Heart left ventricle (tissue), 16 donors: ENCODE results near the gene PHB1. TPM values are rescaled to one million over a fixed set of nuclear protein-coding genes. Genes with fewer than 3 reads are reported as not detected.
A peak's percentile ranks its signal among the peaks of the same experiment; 100 is the strongest.

Experiments
- ATAC-seq, 4 donors: fragments of 200-7000 bp; cut with Tn5 transposase; one replicate each; pipeline ENCODE4 v1.9.1; 2020 to 2022; ENCODE audit warnings: moderate library complexity in 4 of 4, mild to moderate bottlenecking in 3 of 4, moderate number of reproducible peaks in 1 of 4
- DNase-seq, 5 donors: peaks; one replicate each; pipeline ENCODE4 v3.0.0-alpha.2; 2020
- H3K27ac ChIP-seq, 12 donors: fragments of 200-600 bp; sonication (generic) in 4 of 12; one replicate each; pipeline versions ENCODE4 v1.5.0 to v1.8.0; 2016 to 2022; ENCODE audit warnings: mild to moderate bottlenecking in 2 of 12
- H3K27me3 ChIP-seq, 9 donors: fragments of 200-600 bp; sonication (generic) in 2 of 9; one replicate each; pipeline versions ENCODE4 v1.5.1 to v1.8.0; 2016 to 2022; ENCODE audit warnings: mild to moderate bottlenecking in 3 of 9
- H3K36me3 ChIP-seq, 9 donors: fragments of 200-600 bp; sonication (generic) in 2 of 9; one replicate each; pipeline versions ENCODE4 v1.5.0 to v1.8.0; 2018 to 2022; ENCODE audit warnings: mild to moderate bottlenecking in 2 of 9
- H3K4me1 ChIP-seq, 12 donors: fragments of 200-600 bp; sonication (generic) in 4 of 12; one replicate each; pipeline versions ENCODE4 v1.5.0 to v1.8.0; 2016 to 2022; ENCODE audit warnings: mild to moderate bottlenecking in 3 of 12
- H3K4me3 ChIP-seq, 12 donors: fragments of 200-600 bp; sonication (generic) in 4 of 12; one replicate each; pipeline versions ENCODE4 v1.5.0 to v1.8.0; 2017 to 2022; ENCODE audit warnings: mild to moderate bottlenecking in 9 of 12, moderate library complexity in 4 of 12
- H3K9me3 ChIP-seq, 12 donors: fragments of 200-600 bp; sonication (generic) in 4 of 12; one replicate each; pipeline versions ENCODE4 v1.5.0 to v1.8.0; 2016 to 2022; ENCODE audit warnings: mild to moderate bottlenecking in 1 of 12
- CTCF ChIP-seq, 12 donors: fragments of 200-600 bp; sonication (generic) in 4 of 12; IDR thresholded peaks; one replicate each; pipeline versions ENCODE4 v1.5.0 to v1.8.0; 2018 to 2022; ENCODE audit warnings: antibody characterized with exemption in 12 of 12, mild to moderate bottlenecking in 5 of 12
- POLR2A ChIP-seq, 2 donors: fragments of 450-650 bp; IDR thresholded peaks; one replicate each; pipeline ENCODE4 v1.6.1; 2017; ENCODE audit warnings: antibody characterized with exemption in 2 of 2, mild to moderate bottlenecking in 2 of 2, moderate library complexity in 2 of 2
- WGBS, 4 donors: extraction: QIAGEN DNeasy Blood & Tissue Kit in 2 of 4; methylation state at CpG; one replicate each; pipeline versions ENCODE4 v1.1.5 to v1.1.7; 2013 to 2018; 5-methylcytosine and 5-hydroxymethylcytosine counted together
- intact Hi-C, 10 donors: fragments of 100-400 bp; cut with DNase I; formaldehyde crosslinking; loops; one replicate each; pipeline versions ENCODE4 v1.11.1 to v1.14.2; 2022
- polyA plus RNA-seq, 2 donors: library from polyadenylated mRNA; stranded (reverse); fragments of 200-250 nt; gene quantifications; one replicate each; pipeline ENCODE4 v1.2.3, GENCODE V29; 2013
- total RNA-seq, 9 donors: library from RNA; depleted of rRNA in 2 of 9; stranded (reverse); fragments of >200 nt in 2 of 9; fragmentation: NEBNext Ultra II Directional in 3 of 9; extraction: Animal tissue kit (Norgen Biotek cat#: 25700) in 3 of 9; gene quantifications; one replicate each; pipeline versions ENCODE4 v1.1.0 to v1.2.4, GENCODE V29; 2016 to 2023
- donor health status: ischemic (EF 13 %, LVEDD 7.1; RV severe dilation, severe dysfunction).
- donor health status: healthy with polysubstance abuse.
- donor health status: DM: no; HTN: yes; CAD: no.
- donor health status: DM: no; HTN: no; CAD: no.
- donor health status: ischemic (EF 25% LVEDD 6.9; RV normal size, moderate dysfunction).
- donor health status: ischemic (EF 25% LVEDD 5.7; RV mildly dilated, moderate dysfunction).
- donor health status: healthy.
- donor health status: DM: yes; HTN: yes; CAD: no.
- donor health status: ischemic (EF 35%, LVEDD 5.7; RV mildly dilated, moderate dysfunction).
- donor health status: nonischemic (EF 11% LVEDD 7.7; RV severe dilation, severe dysfunction).
- donor health status: DM: yes; HTN: yes; CAD: no.
- donor health status: PGD.
- donor health status: ischemic (EF 29% LVEDD 5.4; RV normal size, mild dysfunction).
- donor health status: nonischemic (EF 23%, LVEDD 6.1; RV moderate dilation, normal function).

Gene PHB1
- total and polyA plus RNA-seq, 11 donors = 125 to 328 (median 211) TPM

GRCh38 chr17:49439305-49439672 is 24.6 kb upstream of the PHB1 start:
- no peak for ATAC-seq
- Histone ChIP-seq H3K4me3 (no peak overlapping the region), H3K27ac (no peak overlapping the region), H3K27me3 (peaks cover 4 to 53% (median 24%) of the 10 kb centered on the region in 9 donors), H3K9me3 (no peaks in the 10 kb centered on the region), H3K4me1 (no peaks in the 10 kb centered on the region), H3K36me3 (no peaks in the 10 kb centered on the region)
- DNase-seq = peak in 1 of 5 donors; percentile 6
- 71 to 82% (median 75%) methylated on average over 3 of the region's 3 CpGs for WGBS, 4 donors
- intact Hi-C loops = loop anchor here in 4 of 10 donors (5.0 to 10.0 kb wide), 6 partner anchors 56 to 416 kb away; partner anchors contain the start of genes NGFR (in 2 of the 4) and SLC35B1 (in 1 of the 4)
- TF ChIP-seq POLR2A (IDR thresholded peaks at IDR 0.05) (no peak), CTCF (IDR thresholded peaks at IDR 0.05) (no peak)

DNA sequence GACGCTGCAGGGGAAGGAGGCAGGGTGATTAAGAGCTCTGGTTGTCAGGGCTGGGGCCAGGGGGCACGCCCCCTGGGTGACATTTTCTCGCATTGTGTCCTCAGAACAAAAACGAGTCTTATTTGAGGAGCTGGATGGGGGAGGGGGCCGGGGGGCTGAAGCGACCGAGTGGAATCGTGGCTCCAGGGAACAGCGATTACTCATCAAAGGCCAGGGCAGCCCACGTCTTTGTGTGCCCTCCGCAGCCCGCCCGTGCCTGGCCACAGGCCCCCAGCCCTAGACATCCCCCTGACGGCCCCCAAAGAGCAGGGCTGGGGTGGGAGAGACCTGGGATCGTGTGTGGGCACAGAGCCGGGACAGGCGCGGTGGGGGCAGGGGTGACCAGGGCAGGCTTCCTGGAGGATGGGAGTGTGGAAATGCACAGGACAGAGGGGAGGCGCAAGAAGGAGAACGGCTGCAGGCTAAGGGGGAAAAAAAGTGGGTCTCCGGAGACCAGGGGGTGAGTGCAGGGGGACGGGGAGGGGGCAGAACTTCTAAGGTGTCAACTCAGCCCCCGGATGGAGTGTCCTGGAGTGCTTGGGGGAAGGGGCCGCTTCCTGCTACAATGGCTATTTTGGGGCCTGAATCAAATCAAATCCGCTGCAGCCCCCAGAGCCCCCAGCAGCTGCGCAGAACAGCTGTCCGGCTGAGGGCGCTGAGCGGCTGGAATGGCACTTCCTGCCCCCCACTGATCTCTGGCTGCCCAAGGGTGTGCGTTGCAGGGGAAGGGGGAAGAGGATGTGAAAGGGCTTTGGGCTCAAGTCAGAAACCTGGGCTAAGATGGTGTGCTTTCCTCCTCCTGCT is 24.0 kb upstream of the PHB1 start:
- Histone ChIP-seq H3K4me1 (no peaks in the 10 kb centered on the region), H3K9me3 (no peaks in the 10 kb centered on the region), H3K4me3 (no peak overlapping the region), H3K27ac (no peak overlapping the region), H3K36me3 (no peaks in the 10 kb centered on the region), H3K27me3 (peaks cover 4 to 53% (median 24%) of the 10 kb centered on the region in 9 donors)
- DNase-seq (peak in 1 of 5 donors; percentile 13), ATAC-seq (no peak)
- WGBS, 4 donors = 10 to 13% (median 11%) methylated on average over 29 to 30 of the region's 30 CpGs
- TF ChIP-seq CTCF (IDR thresholded peaks at IDR 0.05) = peak in 1 of 12 donors; percentile 9
- no peak for TF ChIP-seq POLR2A (IDR thresholded peaks at IDR 0.05)
- intact Hi-C loops = loop anchor here in 4 of 10 donors (5.0 to 10.0 kb wide), 6 partner anchors 56 to 416 kb away; partner anchors contain the start of genes NGFR (in 2 of the 4) and SLC35B1 (in 1 of the 4)

- no peak for TF ChIP-seq POLR2A (IDR thresholded peaks at IDR 0.05)
- no peak for TF ChIP-seq CTCF (IDR thresholded peaks at IDR 0.05)
- 76 to 79% (median 78%) methylated on average over 7 of the region's 7 CpGs for WGBS, 4 donors
- H3K36me3 ChIP-seq = no peaks in the 10 kb centered on the region
- H3K4me1 ChIP-seq = no peaks in the 10 kb centered on the region
- H3K27me3 ChIP-seq = peaks cover 4 to 51% (median 24%) of the 10 kb centered on the region in 9 donors
- ATAC-seq = no peak
- no peak for DNase-seq
- intact Hi-C loops = loop anchor here in 5 of 10 donors (2.0 to 10.0 kb wide), 7 partner anchors 57 to 417 kb away; partner anchors contain the start of genes NGFR (in 2 of the 5) and SLC35B1 (in 1 of the 5)
- H3K9me3 ChIP-seq = no peaks in the 10 kb centered on the region
- H3K4me3 ChIP-seq = no peak overlapping the region
- H3K27ac ChIP-seq = no peak overlapping the region
These were observed 23.2 kb upstream of the PHB1 start for GRCh38 chr17:49437696-49438435.

GRCh38 chr17:49436174-49436573 is 21.5 kb upstream of the PHB1 start:
- Histone ChIP-seq H3K4me3 (no peak overlapping the region), H3K4me1 (no peaks in the 10 kb centered on the region), H3K36me3 (no peaks in the 10 kb centered on the region), H3K27me3 (peaks cover 4 to 37% (median 21%) of the 10 kb centered on the region in 9 donors), H3K9me3 (no peaks in the 10 kb centered on the region), H3K27ac (no peak overlapping the region)
- TF ChIP-seq CTCF (IDR thresholded peaks at IDR 0.05) (no peak), POLR2A (IDR thresholded peaks at IDR 0.05) (no peak)
- ATAC-seq (no peak), DNase-seq (no peak)
- intact Hi-C loops = loop anchor here in 5 of 10 donors (2.0 to 10.0 kb wide), 7 partner anchors 59 to 419 kb away; partner anchors contain the start of genes NGFR (in 2 of the 5) and SLC35B1 (in 1 of the 5)
- 76 to 81% (median 78%) methylated on average over 4 of the region's 4 CpGs for WGBS, 4 donors
